ENCODE measurements around the gene FAM169A.
"Not testable (repeated sequence)": the region's sequence is repeated elsewhere in the genome, so short reads cannot be mapped to it uniquely, and the experiment has no call there.

The FAM169A gene

GRCh38 chr5:74829413-74829812, 36.8 kb downstream of the FAM169A start:
- TF ChIP-seq CTCF (IDR thresholded peaks at IDR 0.05; ENCODE audit: insufficient read depth, missing control alignments): no peak
- DNase-seq (ENCODE audit: insufficient read length, low spot score) (no peak), FAIRE-seq (no peak)

GRCh38 chr5:74822288-74822687, 43.9 kb downstream of the FAM169A start:
- FAIRE-seq (no peak), DNase-seq (ENCODE audit: insufficient read length, low spot score) (no peak)
- TF ChIP-seq CTCF (IDR thresholded peaks at IDR 0.05; ENCODE audit: insufficient read depth, missing control alignments): no peak

GRCh38 chr5:74816875-74817274, 49.3 kb downstream of the FAM169A start:
- DNase-seq (ENCODE audit: insufficient read length, low spot score): no peak
- TF ChIP-seq CTCF (IDR thresholded peaks at IDR 0.05; ENCODE audit: insufficient read depth, missing control alignments): no peak
- FAIRE-seq: no peak

- TF ChIP-seq CTCF (IDR thresholded peaks at IDR 0.05; ENCODE audit: insufficient read depth, missing control alignments): no peak
- FAIRE-seq (no peak), DNase-seq (ENCODE audit: insufficient read length, low spot score) (no peak)
These were observed 55.3 kb downstream of the FAM169A start for GRCh38 chr5:74810915-74811314.

- FAIRE-seq: no peak
- TF ChIP-seq CTCF (IDR thresholded peaks at IDR 0.05; ENCODE audit: insufficient read depth, missing control alignments): no peak
- no peak for DNase-seq (ENCODE audit: insufficient read length, low spot score)
These were observed 64.2 kb downstream of the FAM169A start for GRCh38 chr5:74801941-74802340.

- DNase-seq (ENCODE audit: insufficient read length, low spot score) (no peak), FAIRE-seq (no peak)
- no peak for TF ChIP-seq CTCF (IDR thresholded peaks at IDR 0.05; ENCODE audit: insufficient read depth, missing control alignments)
These were observed 65.0 kb downstream of the FAM169A start for GRCh38 chr5:74801197-74801596.

GRCh38 chr5:74798977-74799911, 66.9 kb downstream of the FAM169A start:
- no peak for DNase-seq (ENCODE audit: insufficient read length, low spot score)
- no peak for TF ChIP-seq CTCF (IDR thresholded peaks at IDR 0.05; ENCODE audit: insufficient read depth, missing control alignments)
- FAIRE-seq: no peak

- DNase-seq (ENCODE audit: insufficient read length, low spot score); FAIRE-seq: not testable (repeated sequence)
These were observed 74.5 kb downstream of the FAM169A start for GRCh38 chr5:74791669-74792068.

Data from D721Med (cell line).